H1 (cell line): ENCODE results near the gene TFCP2L1.
"Not testable (repeated sequence)": the region's sequence is repeated elsewhere in the genome, so short reads cannot be mapped to it uniquely, and the experiment has no call there.

ENCODE experiments used
- EGR1 ChIP-seq: IDR thresholded peaks from 2 replicates; pipeline ENCODE4 v1.6.1; 2011; ENCODE audit warnings: low read depth, low read length, borderline replicate concordance
- EP300 ChIP-seq, 2 experiments: IDR thresholded peaks; 1 replicate in 1 of 2; 2 replicates in 1 of 2; pipeline ENCODE4 v1.6.1; 2011 to 2012; ENCODE audit warnings: low read depth in 2 of 2, low read length in 2 of 2, mild to moderate bottlenecking in 2 of 2, borderline replicate concordance in 1 of 2, inconsistent platforms in 1 of 2, moderate library complexity in 1 of 2
- HDAC2 ChIP-seq, 2 experiments: fragments of 300-600 bp in 1 of 2; sonication (generic) in 1 of 2; IDR thresholded peaks; 2 replicates each; pipeline ENCODE4 v1.6.1; 2011 to 2012; ENCODE audit warnings: low read depth in 2 of 2, low read length in 2 of 2, mild to moderate bottlenecking in 2 of 2, moderate library complexity in 2 of 2, borderline replicate concordance in 1 of 2, inconsistent platforms in 1 of 2
- NRF1 ChIP-seq: IDR thresholded peaks from 2 replicates; pipeline ENCODE4 v1.6.1; 2011; ENCODE audit warnings: mild to moderate bottlenecking, low read depth, low read length, improper control_type of control experiment
- POLR2AphosphoS5 ChIP-seq: IDR thresholded peaks from 2 replicates; pipeline ENCODE4 v1.6.1; 2011; ENCODE audit warnings: low read depth, low read length
- TAF1 ChIP-seq: IDR thresholded peaks from 2 replicates; pipeline ENCODE4 v1.6.1; 2011; ENCODE audit warnings: mild to moderate bottlenecking, low read depth, low read length
- TBP ChIP-seq: IDR thresholded peaks from 2 replicates; pipeline ENCODE4 v1.6.1; 2011; ENCODE audit warnings: low read depth, low read length, improper control_type of control experiment
- TF ChIP-seq, protein P1 (sequence below), 3 experiments: IDR thresholded peaks; 1 replicate in 2 of 3; 2 replicates in 1 of 3; pipeline versions ENCODE4 v1.5.1 to v1.6.1; 2011; ENCODE audit warnings: low read length in 3 of 3, mild to moderate bottlenecking in 3 of 3, inconsistent platforms in 2 of 3, low read depth in 1 of 3, moderate library complexity in 1 of 3; ENCODE audit not compliant: insufficient read depth in 1 of 3; ENCODE audit errors: control extremely low read depth in 1 of 3

GRCh38 chr2:121227381-121228144 is 57.4 kb downstream of the TFCP2L1 start:
- not testable (repeated sequence) for TF ChIP-seq EP300 (IDR thresholded peaks at IDR 0.05; ENCODE audit: borderline replicate concordance in 1 of 2, low read depth in 2 of 2, low read length in 2 of 2); TAF1; EGR1; POLR2AphosphoS5; TBP; HDAC2 (IDR thresholded peaks at IDR 0.05; ENCODE audit: borderline replicate concordance in 1 of 2, low read depth in 2 of 2, low read length in 2 of 2); NRF1
- TF ChIP-seq, protein P1, sequence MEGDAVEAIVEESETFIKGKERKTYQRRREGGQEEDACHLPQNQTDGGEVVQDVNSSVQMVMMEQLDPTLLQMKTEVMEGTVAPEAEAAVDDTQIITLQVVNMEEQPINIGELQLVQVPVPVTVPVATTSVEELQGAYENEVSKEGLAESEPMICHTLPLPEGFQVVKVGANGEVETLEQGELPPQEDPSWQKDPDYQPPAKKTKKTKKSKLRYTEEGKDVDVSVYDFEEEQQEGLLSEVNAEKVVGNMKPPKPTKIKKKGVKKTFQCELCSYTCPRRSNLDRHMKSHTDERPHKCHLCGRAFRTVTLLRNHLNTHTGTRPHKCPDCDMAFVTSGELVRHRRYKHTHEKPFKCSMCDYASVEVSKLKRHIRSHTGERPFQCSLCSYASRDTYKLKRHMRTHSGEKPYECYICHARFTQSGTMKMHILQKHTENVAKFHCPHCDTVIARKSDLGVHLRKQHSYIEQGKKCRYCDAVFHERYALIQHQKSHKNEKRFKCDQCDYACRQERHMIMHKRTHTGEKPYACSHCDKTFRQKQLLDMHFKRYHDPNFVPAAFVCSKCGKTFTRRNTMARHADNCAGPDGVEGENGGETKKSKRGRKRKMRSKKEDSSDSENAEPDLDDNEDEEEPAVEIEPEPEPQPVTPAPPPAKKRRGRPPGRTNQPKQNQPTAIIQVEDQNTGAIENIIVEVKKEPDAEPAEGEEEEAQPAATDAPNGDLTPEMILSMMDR (IDR thresholded peaks at IDR 0.05; ENCODE audit: control extremely low read depth in 1 of 3, insufficient read depth in 1 of 3, low read depth in 1 of 3, low read length in 3 of 3) = not testable (repeated sequence)
